OCI-LY1 (cell line): ENCODE results near the gene LRRC28.

ENCODE experiments used
- CTCF ChIP-seq: fragments of 200-600 bp; sonication (generic), shearing (Covaris generic); IDR thresholded peaks from 2 replicates; pipeline ENCODE4 v1.5.1; 2017; ENCODE audit warnings: mild to moderate bottlenecking, antibody characterized with exemption, low read length, moderate library complexity, mixed read lengths
- EZH2 ChIP-seq: fragments of 200-600 bp; sonication (generic), shearing (Covaris generic); IDR thresholded peaks from 2 replicates; pipeline ENCODE4 v1.8.0; 2017; ENCODE audit warnings: borderline replicate concordance, mixed run types, mild to moderate bottlenecking, antibody characterized with exemption, low read length, moderate library complexity, mixed read lengths

DNA sequence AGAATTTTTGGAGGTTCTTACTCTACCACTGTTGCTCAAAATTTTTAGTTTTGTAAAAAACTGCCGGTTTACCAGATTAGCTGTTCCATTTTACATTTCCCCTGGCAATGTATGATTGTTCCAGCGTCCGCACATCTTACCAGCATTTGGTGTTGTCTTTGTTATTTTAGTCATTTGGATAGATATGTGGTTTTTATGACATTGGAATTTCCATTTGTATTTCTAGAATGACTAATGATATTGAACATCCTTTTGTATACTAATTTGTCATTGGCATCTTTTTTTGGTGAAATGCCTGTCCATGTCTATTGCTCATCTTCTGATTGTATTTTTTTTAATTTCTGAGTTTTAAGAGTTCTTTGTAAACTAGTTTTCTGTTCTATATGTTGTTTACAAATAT is 28.5 kb downstream of the LRRC28 start:
- TF ChIP-seq CTCF: no peak
- no peak for TF ChIP-seq EZH2
